ENCODE measurements around the gene VASN.

DNA sequence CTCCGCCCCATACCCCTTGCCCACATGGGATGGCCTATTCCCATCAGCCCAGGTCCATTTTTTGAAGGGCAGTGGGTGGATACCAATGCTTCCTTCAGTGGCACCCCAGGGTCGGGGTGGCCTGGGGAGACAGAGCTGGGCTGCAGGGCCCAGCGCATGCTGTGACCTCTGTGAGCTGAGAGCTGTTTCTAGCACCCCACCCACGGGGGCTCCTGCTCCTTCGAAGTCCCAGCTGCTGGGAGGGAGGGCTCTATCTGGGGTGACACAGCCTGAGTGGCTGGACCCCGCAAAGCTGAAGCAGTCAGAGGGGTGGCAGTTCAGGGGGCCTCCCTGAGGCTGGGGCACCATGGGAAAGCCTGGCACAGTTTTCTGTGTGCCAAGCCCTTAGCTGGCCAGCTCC is 31.2 kb upstream of the VASN start:
- TF ChIP-seq, protein P1, sequence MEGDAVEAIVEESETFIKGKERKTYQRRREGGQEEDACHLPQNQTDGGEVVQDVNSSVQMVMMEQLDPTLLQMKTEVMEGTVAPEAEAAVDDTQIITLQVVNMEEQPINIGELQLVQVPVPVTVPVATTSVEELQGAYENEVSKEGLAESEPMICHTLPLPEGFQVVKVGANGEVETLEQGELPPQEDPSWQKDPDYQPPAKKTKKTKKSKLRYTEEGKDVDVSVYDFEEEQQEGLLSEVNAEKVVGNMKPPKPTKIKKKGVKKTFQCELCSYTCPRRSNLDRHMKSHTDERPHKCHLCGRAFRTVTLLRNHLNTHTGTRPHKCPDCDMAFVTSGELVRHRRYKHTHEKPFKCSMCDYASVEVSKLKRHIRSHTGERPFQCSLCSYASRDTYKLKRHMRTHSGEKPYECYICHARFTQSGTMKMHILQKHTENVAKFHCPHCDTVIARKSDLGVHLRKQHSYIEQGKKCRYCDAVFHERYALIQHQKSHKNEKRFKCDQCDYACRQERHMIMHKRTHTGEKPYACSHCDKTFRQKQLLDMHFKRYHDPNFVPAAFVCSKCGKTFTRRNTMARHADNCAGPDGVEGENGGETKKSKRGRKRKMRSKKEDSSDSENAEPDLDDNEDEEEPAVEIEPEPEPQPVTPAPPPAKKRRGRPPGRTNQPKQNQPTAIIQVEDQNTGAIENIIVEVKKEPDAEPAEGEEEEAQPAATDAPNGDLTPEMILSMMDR (conservative IDR thresholded peaks at IDR 0.05; ENCODE audit: low read length) = no peak
- TF ChIP-seq EZH2phosphoT487 (IDR thresholded peaks at IDR 0.05; ENCODE audit: borderline replicate concordance, low read depth, low read length) = no peak
